Esophagus (tissue), 2 donors: ENCODE results near the gene TMEM59L. TPM values are rescaled to one million over a fixed set of nuclear protein-coding genes. Genes with fewer than 3 reads are reported as not detected.
A peak's percentile ranks its signal among the peaks of the same experiment; 100 is the strongest.

Source experiments
- H3K27ac ChIP-seq, 2 donors: one replicate each; pipeline ENCODE4 v1.5.1; 2013; ENCODE audit warnings: low read depth in 2 of 2, mild to moderate bottlenecking in 2 of 2, inconsistent platforms in 1 of 2, low read length in 1 of 2, moderate library complexity in 1 of 2
- H3K27me3 ChIP-seq, 2 donors: one replicate each; pipeline ENCODE4 v1.6.1; 2013; ENCODE audit warnings: low read length in 2 of 2, control low read depth in 1 of 2, mild to moderate bottlenecking in 1 of 2; ENCODE audit not compliant: insufficient read depth in 2 of 2, control insufficient read depth in 1 of 2
- H3K36me3 ChIP-seq, 2 donors: one replicate each; pipeline ENCODE4 v1.6.1; 2013; ENCODE audit warnings: low read length in 1 of 2; ENCODE audit not compliant: control insufficient read depth in 2 of 2, insufficient read depth in 2 of 2
- H3K4me1 ChIP-seq, 2 donors: one replicate each; pipeline ENCODE4 v1.6.1; 2013; ENCODE audit warnings: low read length in 1 of 2; ENCODE audit not compliant: control insufficient read depth in 2 of 2, insufficient read depth in 2 of 2
- H3K4me3 ChIP-seq, 2 donors: one replicate each; pipeline ENCODE4 v1.5.1; 2013; ENCODE audit warnings: low read length in 2 of 2, mild to moderate bottlenecking in 2 of 2, low read depth in 1 of 2, moderate library complexity in 1 of 2
- H3K9me3 ChIP-seq, 2 donors: one replicate each; pipeline ENCODE4 v1.6.1; 2013; ENCODE audit warnings: mild to moderate bottlenecking in 2 of 2, low read depth in 1 of 2, low read length in 1 of 2, moderate library complexity in 1 of 2; ENCODE audit not compliant: control insufficient read depth in 2 of 2, insufficient read depth in 1 of 2
- WGBS, 2 donors: extraction: QIAGEN DNeasy Blood & Tissue Kit; methylation state at CpG; one replicate each; pipeline ENCODE4 v1.1.7; 2013; 5-methylcytosine and 5-hydroxymethylcytosine counted together
- polyA plus RNA-seq, 2 donors: library from polyadenylated mRNA; stranded (reverse); fragments of 200-250 nt; gene quantifications; one replicate each; pipeline ENCODE4 v1.2.3, GENCODE V29; 2013
- donor health status: healthy with polysubstance abuse.
- donor health status: Bipolar disorder and iron deficiency.

TMEM59L gene
- polyA plus RNA-seq: under 1 TPM; 0.41 to 0.71 TPM

- no peak within 1 kb of the TSS for H3K27ac ChIP-seq
- WGBS, 2 donors: 2 to 3% methylated on average over 64 to 70 of the region's 70 CpGs
- H3K36me3 ChIP-seq: no peaks in the 10 kb centered on the region
- H3K4me1 ChIP-seq: peaks cover 10 to 15% of the 10 kb centered on the region in 2 donors
- peaks cover 4 to 34% of the 10 kb centered on the region in 2 donors for H3K27me3 ChIP-seq
- peak within 1 kb of the TSS; percentile 40 to 42 for H3K4me3 ChIP-seq
- H3K9me3 ChIP-seq: peaks cover 2 to 4% of the 10 kb centered on the region in 2 donors
These were observed at the start of gene TMEM59L for GRCh38 chr19:18612772-18613588. Gene TMEM59L (plus strand): TSS chr19:18612870. CDS start chr19:18612959, 89 bp downstream.

- no peaks in the 10 kb centered on the region for H3K4me1 ChIP-seq
- H3K36me3 ChIP-seq: peaks cover 9 to 29% of the 10 kb centered on the region in 2 donors
- H3K9me3 ChIP-seq: no peaks in the 10 kb centered on the region
- H3K4me3 ChIP-seq: no peak overlapping the region
- 94 to 95% methylated on average over 7 to 8 of the region's 8 CpGs for WGBS, 2 donors
- no peaks in the 10 kb centered on the region for H3K27me3 ChIP-seq
- no peak overlapping the region for H3K27ac ChIP-seq
These were observed 45.7 kb upstream of the TMEM59L start for GRCh38 chr19:18566953-18567352.

- Histone ChIP-seq H3K36me3 (peaks cover 9 to 31% of the 10 kb centered on the region in 2 donors), H3K27me3 (no peaks in the 10 kb centered on the region), H3K27ac (no peak overlapping the region), H3K9me3 (no peaks in the 10 kb centered on the region), H3K4me3 (no peak overlapping the region), H3K4me1 (peaks cover 3 to 9% of the 10 kb centered on the region in 2 donors)
- 90 to 93% methylated on average over 15 of the region's 15 CpGs for WGBS, 2 donors
These were observed 44.3 kb upstream of the TMEM59L start for GRCh38 chr19:18568367-18568766.

- WGBS, 2 donors: 0 to 1% methylated on average over 70 to 75 of the region's 75 CpGs
- peak within 1 kb of the TSS; percentile 94 to 96 for H3K27ac ChIP-seq
- no peaks in the 10 kb centered on the region for H3K27me3 ChIP-seq
- H3K4me3 ChIP-seq: peak within 1 kb of the TSS; percentile 82 to 87
- peaks cover 20 to 42% of the 10 kb centered on the region in 2 donors for H3K36me3 ChIP-seq
- H3K4me1 ChIP-seq: peaks cover 3 to 9% of the 10 kb centered on the region in 2 donors
- H3K9me3 ChIP-seq: peaks cover 0 to 4% of the 10 kb centered on the region in 2 donors
These were observed 40.9 kb upstream of the TMEM59L start, which contains the start of gene UBA52 for GRCh38 chr19:18571564-18572344. Gene UBA52 (plus strand): TSS chr19:18571857. CDS start chr19:18573301, 1,444 bp downstream.

- Histone ChIP-seq H3K36me3 (peaks cover 17 to 28% of the 10 kb centered on the region in 2 donors), H3K9me3 (peaks cover 0 to 4% of the 10 kb centered on the region in 2 donors), H3K27ac (no peak overlapping the region), H3K4me1 (peaks cover 3 to 9% of the 10 kb centered on the region in 2 donors), H3K27me3 (no peaks in the 10 kb centered on the region), H3K4me3 (no peak overlapping the region)
- 92 to 94% methylated on average over 18 of the region's 18 CpGs for WGBS, 2 donors
These were observed 37.9 kb upstream of the TMEM59L start for GRCh38 chr19:18574691-18575291.

GRCh38 chr19:18576383-18576782, 36.3 kb upstream of the TMEM59L start:
- Histone ChIP-seq H3K27me3 (no peaks in the 10 kb centered on the region), H3K9me3 (peaks cover 0 to 4% of the 10 kb centered on the region in 2 donors), H3K36me3 (peaks cover 17 to 28% of the 10 kb centered on the region in 2 donors), H3K27ac (no peak overlapping the region), H3K4me1 (peaks cover 3 to 9% of the 10 kb centered on the region in 2 donors), H3K4me3 (no peak overlapping the region)
- WGBS, 2 donors: 83 to 96% methylated on average over 8 of the region's 8 CpGs

- Histone ChIP-seq H3K9me3 (peaks cover 0 to 4% of the 10 kb centered on the region in 2 donors), H3K27ac (no peak overlapping the region), H3K36me3 (peaks cover 17 to 28% of the 10 kb centered on the region in 2 donors), H3K4me1 (peaks cover 3 to 9% of the 10 kb centered on the region in 2 donors), H3K4me3 (no peak overlapping the region), H3K27me3 (no peaks in the 10 kb centered on the region)
- WGBS, 2 donors: 86 to 87% methylated on average over 21 of the region's 21 CpGs
These were observed 35.2 kb upstream of the TMEM59L start for GRCh38 chr19:18577365-18577914.

- Histone ChIP-seq H3K27me3 (no peaks in the 10 kb centered on the region), H3K4me3 (no peak overlapping the region), H3K36me3 (peaks cover 8 to 12% of the 10 kb centered on the region in 2 donors), H3K9me3 (no peaks in the 10 kb centered on the region), H3K4me1 (no peaks in the 10 kb centered on the region), H3K27ac (no peak overlapping the region)
- WGBS, 2 donors: 65 to 74% methylated on average over 7 of the region's 7 CpGs
These were observed 32.4 kb upstream of the TMEM59L start for GRCh38 chr19:18580311-18580710.

GRCh38 chr19:18586306-18586705, 26.4 kb upstream of the TMEM59L start:
- H3K9me3 ChIP-seq: peaks cover 0 to 4% of the 10 kb centered on the region in 2 donors
- H3K4me1 ChIP-seq: peaks cover 6 to 9% of the 10 kb centered on the region in 2 donors
- 60 to 64% methylated on average over 2 of the region's 2 CpGs for WGBS, 2 donors
- H3K27ac ChIP-seq: no peak overlapping the region
- H3K36me3 ChIP-seq: peaks cover 0 to 5% of the 10 kb centered on the region in 2 donors
- H3K4me3 ChIP-seq: no peak overlapping the region
- H3K27me3 ChIP-seq: no peaks in the 10 kb centered on the region
